Measurements from ENCODE around the gene CD22.

CD22 gene

DNA sequence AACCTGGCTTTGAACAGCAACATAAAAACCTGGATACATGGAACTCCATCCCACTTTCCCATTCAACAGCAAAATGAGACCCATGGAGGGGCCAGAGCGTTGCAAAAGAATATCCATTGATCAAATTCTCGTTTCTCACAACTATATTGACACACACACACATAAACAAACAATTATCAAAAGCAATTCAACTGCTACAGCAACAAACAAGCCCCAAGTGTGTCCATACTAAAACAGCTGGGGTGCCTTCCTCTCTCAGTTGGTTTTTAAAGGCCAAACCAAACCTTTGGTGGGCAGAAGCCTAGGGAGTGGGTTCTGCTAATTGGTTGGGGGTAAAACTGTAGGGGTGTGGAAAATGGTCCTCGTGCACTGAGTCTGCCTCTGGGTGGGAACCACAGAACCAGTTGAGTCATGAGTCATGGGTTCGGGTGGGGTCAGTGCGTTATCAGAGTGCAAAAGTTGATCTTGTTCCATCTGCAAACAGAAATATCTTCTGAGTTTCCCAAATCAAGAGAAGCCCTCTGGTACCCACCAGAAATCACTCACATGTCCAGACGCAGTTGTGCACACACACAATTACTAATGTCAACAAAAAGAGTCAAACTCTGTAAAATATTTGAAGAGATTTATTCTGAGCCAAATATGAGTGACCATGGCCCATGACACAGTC lies 60.3 kb downstream of the CD22 start:
- no peak overlapping the region for H3K4me3 ChIP-seq (ENCODE audit: low read depth, low read length)
- TF ChIP-seq, protein P1, sequence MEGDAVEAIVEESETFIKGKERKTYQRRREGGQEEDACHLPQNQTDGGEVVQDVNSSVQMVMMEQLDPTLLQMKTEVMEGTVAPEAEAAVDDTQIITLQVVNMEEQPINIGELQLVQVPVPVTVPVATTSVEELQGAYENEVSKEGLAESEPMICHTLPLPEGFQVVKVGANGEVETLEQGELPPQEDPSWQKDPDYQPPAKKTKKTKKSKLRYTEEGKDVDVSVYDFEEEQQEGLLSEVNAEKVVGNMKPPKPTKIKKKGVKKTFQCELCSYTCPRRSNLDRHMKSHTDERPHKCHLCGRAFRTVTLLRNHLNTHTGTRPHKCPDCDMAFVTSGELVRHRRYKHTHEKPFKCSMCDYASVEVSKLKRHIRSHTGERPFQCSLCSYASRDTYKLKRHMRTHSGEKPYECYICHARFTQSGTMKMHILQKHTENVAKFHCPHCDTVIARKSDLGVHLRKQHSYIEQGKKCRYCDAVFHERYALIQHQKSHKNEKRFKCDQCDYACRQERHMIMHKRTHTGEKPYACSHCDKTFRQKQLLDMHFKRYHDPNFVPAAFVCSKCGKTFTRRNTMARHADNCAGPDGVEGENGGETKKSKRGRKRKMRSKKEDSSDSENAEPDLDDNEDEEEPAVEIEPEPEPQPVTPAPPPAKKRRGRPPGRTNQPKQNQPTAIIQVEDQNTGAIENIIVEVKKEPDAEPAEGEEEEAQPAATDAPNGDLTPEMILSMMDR (IDR thresholded peaks at IDR 0.05; ENCODE audit: borderline replicate concordance, insufficient read depth, low read depth, low read length) = no peak

DNA sequence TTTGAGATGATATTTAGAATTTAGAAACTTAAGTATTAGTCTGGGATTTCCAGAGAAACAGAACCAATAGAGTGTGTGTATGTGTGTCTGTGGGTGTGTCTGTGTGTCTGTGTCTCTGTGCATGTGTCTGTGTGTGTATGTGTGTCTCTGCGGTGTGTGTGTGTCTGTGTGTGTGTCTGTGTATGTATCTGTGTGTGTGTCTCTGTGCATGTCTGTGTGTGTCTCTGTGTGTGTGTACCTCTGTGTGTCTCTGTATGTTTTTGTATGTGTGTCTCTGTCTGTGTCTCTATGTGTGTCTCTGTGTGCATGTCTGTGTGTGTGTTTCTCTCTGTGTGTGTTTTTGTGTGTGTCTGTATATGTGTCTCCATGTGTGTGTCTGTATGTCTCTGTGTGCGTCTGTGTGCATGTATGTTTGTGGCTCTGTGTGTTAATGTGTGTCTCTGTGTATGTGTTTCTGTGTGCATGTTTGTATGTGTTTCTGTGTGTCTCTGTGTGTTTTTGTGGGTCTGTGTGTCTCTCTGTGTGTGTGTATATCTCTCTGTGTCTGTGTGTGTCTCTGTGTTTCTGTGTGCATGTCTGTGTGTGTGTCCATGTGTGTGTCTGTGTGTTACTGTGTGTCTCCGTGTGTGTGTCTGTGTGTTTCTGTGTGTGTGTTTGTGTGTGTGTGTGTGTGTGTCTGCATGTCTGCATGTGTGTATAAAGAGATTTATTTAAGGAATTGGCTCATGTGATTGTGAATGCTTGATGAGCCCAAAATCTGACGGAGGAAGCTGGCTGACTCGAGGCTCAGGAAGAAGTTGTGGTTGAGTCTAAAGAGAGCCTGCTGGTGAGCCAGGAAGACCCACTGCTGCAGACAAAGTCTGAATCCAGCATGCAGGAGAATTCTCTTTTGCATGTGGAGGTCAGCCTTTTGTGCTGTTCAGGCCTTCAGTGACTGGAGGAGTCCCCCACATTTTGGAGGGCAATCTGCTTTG lies 64.0 kb downstream of the CD22 start:
- no peak overlapping the region for H3K4me3 ChIP-seq (ENCODE audit: low read depth, low read length)
- TF ChIP-seq, protein P1 (IDR thresholded peaks at IDR 0.05; ENCODE audit: borderline replicate concordance, insufficient read depth, low read depth, low read length) = no peak

DNA sequence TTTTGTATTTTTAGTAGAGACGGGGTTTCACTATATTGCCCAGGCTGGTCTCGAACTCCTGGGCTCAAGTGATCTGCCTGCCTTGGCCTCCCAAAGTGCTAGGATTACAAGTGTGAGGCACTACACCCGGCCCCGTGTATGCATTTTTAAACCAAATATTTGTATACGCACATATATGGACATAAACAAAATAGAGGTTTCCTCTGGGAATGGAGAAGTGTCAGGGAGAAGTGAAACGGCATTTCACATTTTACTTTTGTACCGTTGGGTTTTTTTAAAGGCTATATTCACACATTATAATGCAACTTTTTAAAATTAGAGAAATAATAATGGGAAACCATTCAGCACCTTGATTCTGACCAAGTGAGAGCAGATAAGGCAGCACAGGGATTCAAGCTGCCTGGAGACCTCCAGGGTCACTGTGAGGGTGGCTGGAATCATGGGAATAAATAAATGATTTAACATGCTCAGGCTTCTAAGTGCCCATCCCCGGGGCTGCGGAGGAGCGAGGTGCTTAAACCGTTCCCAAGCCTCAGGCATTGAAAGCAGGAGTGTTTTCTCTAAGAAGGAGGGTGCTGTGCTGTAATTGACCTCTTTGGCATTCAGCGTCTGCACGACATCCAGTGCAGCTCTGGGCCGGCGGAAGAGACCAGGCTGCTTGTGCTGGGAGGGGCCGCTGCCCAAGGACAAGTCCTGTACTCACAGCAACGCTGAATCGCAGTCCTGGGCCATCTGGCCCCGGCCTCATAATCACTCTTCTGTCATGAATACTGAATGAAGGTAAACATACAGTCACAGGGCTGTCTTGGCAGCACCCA lies 66.6 kb downstream of the CD22 start:
- TF ChIP-seq, protein P1 (IDR thresholded peaks at IDR 0.05; ENCODE audit: borderline replicate concordance, insufficient read depth, low read depth, low read length) = no peak
- no peak overlapping the region for H3K4me3 ChIP-seq (ENCODE audit: low read depth, low read length)

DNA sequence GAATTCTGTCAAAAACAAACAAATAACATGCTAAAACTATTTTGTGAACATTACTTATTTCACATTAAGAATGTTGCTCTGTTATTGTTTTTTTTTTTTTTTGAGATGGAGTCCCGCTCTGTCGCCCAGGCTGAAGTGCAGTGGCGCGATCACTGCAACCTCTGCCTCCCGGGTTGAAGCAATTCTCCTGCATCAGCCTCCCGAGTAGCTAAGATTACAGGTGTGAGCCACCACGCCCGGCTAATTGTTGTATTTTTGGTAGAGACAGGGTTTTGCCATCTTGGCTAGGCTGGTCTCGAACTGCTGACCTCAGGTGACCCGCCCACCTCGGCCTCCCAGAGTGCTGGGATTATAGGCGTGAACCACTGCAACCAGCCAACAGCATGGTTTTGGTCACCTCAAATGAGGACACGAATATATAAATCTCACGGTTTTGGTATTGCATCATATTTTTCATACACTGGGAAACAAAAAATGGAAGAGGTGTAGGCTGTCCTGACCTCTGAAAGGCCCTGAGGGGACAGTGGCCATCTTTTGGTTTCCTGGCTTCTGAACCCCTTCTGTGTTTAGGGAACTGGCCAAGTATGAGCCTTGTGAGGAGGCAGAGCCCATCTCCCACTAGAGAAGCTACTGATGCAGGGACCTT lies 67.4 kb downstream of the CD22 start:
- TF ChIP-seq, protein P1 (IDR thresholded peaks at IDR 0.05; ENCODE audit: borderline replicate concordance, insufficient read depth, low read depth, low read length) = no peak
- no peak overlapping the region for H3K4me3 ChIP-seq (ENCODE audit: low read depth, low read length)

Measured in GM12875 (cell line).